Measurements from ENCODE around the gene SLC46A1. TPM values are rescaled to one million over a fixed set of nuclear protein-coding genes. Genes with fewer than 3 reads are reported as not detected.

Gene SLC46A1
- total and polyA plus RNA-seq, 9 of the 15 experiments (the other 6 are each of a cell fraction or from before 2014, with no cell fraction given): 0.24 to 5.5 (median 3.1) TPM

DNA sequence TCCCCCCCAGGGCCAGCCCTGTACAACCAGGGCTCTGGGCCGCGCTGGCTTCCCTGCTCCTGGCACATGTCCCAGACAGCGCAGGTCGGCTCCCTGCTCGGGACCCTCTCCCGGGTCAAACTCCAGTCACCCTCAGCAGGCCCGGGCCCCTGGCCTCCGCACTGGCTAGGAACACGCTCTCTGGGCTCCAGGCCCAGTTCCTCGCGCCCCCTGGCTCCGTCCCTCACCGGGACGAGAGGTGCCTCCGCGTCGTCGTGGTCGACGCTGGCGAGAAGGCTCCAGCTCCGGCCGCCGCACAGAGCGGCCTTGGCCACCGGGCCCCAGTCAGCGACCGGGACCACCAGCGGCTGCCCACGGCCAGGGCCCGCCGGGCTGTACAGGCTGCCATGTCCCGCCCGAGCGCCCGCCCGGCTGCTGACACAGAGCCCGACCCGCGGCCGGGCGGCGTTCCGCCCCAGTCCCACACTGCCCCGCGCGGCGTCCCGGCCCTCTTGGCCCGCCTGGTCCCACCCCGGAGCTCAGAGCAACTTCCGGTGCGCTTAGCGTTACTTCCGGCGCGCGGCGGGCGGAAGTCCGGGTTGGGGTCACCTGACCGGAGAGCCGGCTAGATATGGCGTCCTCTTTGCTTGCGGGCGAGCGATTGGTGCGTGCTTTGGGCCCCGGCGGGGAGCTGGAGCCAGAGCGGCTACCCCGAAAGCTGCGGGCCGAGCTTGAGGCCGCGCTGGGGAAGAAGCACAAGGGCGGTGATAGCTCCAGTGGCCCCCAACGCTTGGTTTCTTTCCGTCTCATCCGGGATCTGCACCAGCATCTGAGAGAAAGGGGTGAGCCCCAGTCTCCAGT lies 48.7 kb downstream of the SLC46A1 start, which contains the start of gene POLDIP2 (continued):
- TF ChIP-seq, protein P1, sequence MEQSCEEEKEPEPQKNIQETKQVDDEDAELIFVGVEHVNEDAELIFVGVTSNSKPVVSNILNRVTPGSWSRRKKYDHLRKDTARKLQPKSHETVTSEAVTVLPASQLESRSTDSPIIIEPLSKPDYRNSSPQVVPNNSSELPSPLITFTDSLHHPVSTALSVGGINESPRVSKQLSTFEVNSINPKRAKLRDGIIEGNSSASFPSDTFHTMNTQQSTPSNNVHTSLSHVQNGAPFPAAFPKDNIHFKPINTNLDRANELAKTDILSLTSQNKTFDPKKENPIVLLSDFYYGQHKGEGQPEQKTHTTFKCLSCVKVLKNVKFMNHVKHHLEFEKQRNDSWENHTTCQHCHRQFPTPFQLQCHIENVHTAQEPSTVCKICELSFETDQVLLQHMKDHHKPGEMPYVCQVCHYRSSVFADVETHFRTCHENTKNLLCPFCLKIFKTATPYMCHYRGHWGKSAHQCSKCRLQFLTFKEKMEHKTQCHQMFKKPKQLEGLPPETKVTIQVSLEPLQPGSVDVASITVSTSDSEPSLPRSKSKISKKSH (CRISPR knock-in tag; IDR thresholded peaks at IDR 0.05): no peak
- TF ChIP-seq MYC (IDR thresholded peaks at IDR 0.05; ENCODE audit: low read depth, low read length) (peak; percentile 54), MYC (CRISPR knock-in tag; IDR thresholded peaks at IDR 0.05; ENCODE audit: borderline replicate concordance, low read depth) (no peak; the same call in 1 of the 2 replicates), KAT7 (CRISPR knock-in tag; IDR thresholded peaks at IDR 0.05; ENCODE audit: borderline replicate concordance) (no peak), NFYB (IDR thresholded peaks at IDR 0.05; ENCODE audit: extremely low read depth, insufficient read length) (no peak), ASH1L (IDR thresholded peaks at IDR 0.05; ENCODE audit: borderline replicate concordance, low read depth, partially characterized antibody) (no peak), NCOA6 (IDR thresholded peaks at IDR 0.05) (no peak), YY1 (IDR thresholded peaks at IDR 0.05; ENCODE audit: borderline replicate concordance in 1 of 3, control insufficient read depth in 1 of 3, extremely low read depth in 1 of 3, insufficient read depth in 3 of 3, insufficient read length in 1 of 3, insufficient replicate concordance in 2 of 3, low read depth in 1 of 3, low read length in 2 of 3) (peak; percentile 67 to 97 (median 94)), SMC3 (conservative IDR thresholded peaks at IDR 0.05; ENCODE audit: insufficient read depth, low read depth, low read length) (no peak)
- TF ChIP-seq, protein P2, sequence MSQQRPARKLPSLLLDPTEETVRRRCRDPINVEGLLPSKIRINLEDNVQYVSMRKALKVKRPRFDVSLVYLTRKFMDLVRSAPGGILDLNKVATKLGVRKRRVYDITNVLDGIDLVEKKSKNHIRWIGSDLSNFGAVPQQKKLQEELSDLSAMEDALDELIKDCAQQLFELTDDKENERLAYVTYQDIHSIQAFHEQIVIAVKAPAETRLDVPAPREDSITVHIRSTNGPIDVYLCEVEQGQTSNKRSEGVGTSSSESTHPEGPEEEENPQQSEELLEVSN (IDR thresholded peaks at IDR 0.05; ENCODE audit: borderline replicate concordance in 1 of 2, extremely low read depth in 1 of 2, insufficient read depth in 1 of 2, insufficient read length in 1 of 2, low read depth in 1 of 2, low read length in 1 of 2, poor library complexity in 1 of 2, severe bottlenecking in 1 of 2): peak; percentile 35 to 62
- TF ChIP-seq, protein P3, sequence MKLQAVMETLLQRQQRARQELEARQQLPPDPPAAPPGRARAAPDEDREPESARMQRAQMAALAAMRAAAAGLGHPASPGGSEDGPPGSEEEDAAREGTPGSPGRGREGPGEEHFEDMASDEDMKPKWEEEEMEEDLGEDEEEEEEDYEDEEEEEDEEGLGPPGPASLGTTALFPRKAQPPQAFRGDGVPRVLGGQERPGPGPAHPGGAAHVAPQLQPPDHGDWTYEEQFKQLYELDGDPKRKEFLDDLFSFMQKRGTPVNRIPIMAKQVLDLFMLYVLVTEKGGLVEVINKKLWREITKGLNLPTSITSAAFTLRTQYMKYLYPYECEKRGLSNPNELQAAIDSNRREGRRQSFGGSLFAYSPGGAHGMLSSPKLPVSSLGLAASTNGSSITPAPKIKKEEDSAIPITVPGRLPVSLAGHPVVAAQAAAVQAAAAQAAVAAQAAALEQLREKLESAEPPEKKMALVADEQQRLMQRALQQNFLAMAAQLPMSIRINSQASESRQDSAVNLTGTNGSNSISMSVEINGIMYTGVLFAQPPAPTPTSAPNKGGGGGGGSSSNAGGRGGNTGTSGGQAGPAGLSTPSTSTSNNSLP (IDR thresholded peaks at IDR 0.05; ENCODE audit: borderline replicate concordance, low read depth, low read length): no peak
- TF ChIP-seq, protein P4, sequence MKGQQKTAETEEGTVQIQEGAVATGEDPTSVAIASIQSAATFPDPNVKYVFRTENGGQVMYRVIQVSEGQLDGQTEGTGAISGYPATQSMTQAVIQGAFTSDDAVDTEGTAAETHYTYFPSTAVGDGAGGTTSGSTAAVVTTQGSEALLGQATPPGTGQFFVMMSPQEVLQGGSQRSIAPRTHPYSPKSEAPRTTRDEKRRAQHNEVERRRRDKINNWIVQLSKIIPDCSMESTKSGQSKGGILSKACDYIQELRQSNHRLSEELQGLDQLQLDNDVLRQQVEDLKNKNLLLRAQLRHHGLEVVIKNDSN (CRISPR knock-in tag; IDR thresholded peaks at IDR 0.05): peak; percentile 94
- TF ChIP-seq, protein P5, sequence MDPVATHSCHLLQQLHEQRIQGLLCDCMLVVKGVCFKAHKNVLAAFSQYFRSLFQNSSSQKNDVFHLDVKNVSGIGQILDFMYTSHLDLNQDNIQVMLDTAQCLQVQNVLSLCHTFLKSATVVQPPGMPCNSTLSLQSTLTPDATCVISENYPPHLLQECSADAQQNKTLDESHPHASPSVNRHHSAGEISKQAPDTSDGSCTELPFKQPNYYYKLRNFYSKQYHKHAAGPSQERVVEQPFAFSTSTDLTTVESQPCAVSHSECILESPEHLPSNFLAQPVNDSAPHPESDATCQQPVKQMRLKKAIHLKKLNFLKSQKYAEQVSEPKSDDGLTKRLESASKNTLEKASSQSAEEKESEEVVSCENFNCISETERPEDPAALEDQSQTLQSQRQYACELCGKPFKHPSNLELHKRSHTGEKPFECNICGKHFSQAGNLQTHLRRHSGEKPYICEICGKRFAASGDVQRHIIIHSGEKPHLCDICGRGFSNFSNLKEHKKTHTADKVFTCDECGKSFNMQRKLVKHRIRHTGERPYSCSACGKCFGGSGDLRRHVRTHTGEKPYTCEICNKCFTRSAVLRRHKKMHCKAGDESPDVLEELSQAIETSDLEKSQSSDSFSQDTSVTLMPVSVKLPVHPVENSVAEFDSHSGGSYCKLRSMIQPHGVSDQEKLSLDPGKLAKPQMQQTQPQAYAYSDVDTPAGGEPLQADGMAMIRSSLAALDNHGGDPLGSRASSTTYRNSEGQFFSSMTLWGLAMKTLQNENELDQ (CRISPR knock-in tag; IDR thresholded peaks at IDR 0.05; ENCODE audit: borderline replicate concordance): no peak
- TF ChIP-seq, protein P6, sequence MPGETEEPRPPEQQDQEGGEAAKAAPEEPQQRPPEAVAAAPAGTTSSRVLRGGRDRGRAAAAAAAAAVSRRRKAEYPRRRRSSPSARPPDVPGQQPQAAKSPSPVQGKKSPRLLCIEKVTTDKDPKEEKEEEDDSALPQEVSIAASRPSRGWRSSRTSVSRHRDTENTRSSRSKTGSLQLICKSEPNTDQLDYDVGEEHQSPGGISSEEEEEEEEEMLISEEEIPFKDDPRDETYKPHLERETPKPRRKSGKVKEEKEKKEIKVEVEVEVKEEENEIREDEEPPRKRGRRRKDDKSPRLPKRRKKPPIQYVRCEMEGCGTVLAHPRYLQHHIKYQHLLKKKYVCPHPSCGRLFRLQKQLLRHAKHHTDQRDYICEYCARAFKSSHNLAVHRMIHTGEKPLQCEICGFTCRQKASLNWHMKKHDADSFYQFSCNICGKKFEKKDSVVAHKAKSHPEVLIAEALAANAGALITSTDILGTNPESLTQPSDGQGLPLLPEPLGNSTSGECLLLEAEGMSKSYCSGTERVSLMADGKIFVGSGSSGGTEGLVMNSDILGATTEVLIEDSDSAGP (CRISPR knock-in tag; IDR thresholded peaks at IDR 0.05): no peak

Data from K562 (cell line).